Measurements from ENCODE around the gene APOD. TPM values are rescaled to one million over a fixed set of nuclear protein-coding genes. Genes with fewer than 3 reads are reported as not detected.
A peak's percentile ranks its signal among the peaks of the same experiment; 100 is the strongest.

The APOD gene
- total RNA-seq, 6 donors from 2014 or later: 29.7 to 120 (median 67.4) TPM

GRCh38 chr3:195587824-195588223, 4.1 kb upstream of the APOD start:
- Histone ChIP-seq H3K36me3 (no peaks in the 10 kb centered on the region), H3K4me1 (peaks cover 9 to 23% (median 15%) of the 10 kb centered on the region in 4 donors), H3K9me3 (no peaks in the 10 kb centered on the region), H3K27ac (no peak overlapping the region), H3K27me3 (no peaks in the 10 kb centered on the region), H3K4me3 (no peak overlapping the region)
- ATAC-seq (ENCODE audit: low FRiP score in 2 of 2) (no peak), DNase-seq (no peak)
- WGBS, 2 donors: 73 to 85% methylated on average over 5 of the region's 5 CpGs
- TF ChIP-seq POLR2A (IDR thresholded peaks at IDR 0.05) (no peak), CTCF (IDR thresholded peaks at IDR 0.05) (no peak), POLR2AphosphoS5 (IDR thresholded peaks at IDR 0.05) (no peak), EP300 (IDR thresholded peaks at IDR 0.05) (no peak)

GRCh38 chr3:195587406-195587805, 3.7 kb upstream of the APOD start:
- Histone ChIP-seq H3K9me3 (no peaks in the 10 kb centered on the region), H3K27me3 (no peaks in the 10 kb centered on the region), H3K27ac (no peak overlapping the region), H3K4me3 (no peak overlapping the region), H3K4me1 (peaks cover 9 to 23% (median 15%) of the 10 kb centered on the region in 4 donors), H3K36me3 (no peaks in the 10 kb centered on the region)
- ATAC-seq (ENCODE audit: low FRiP score in 2 of 2) (no peak), DNase-seq (no peak)
- TF ChIP-seq POLR2A (IDR thresholded peaks at IDR 0.05): no peak
- TF ChIP-seq CTCF (IDR thresholded peaks at IDR 0.05): no peak
- no peak for TF ChIP-seq POLR2AphosphoS5 (IDR thresholded peaks at IDR 0.05)
- no peak for TF ChIP-seq EP300 (IDR thresholded peaks at IDR 0.05)
- 68 to 80% methylated on average over 4 of the region's 4 CpGs for WGBS, 2 donors

- no peak for ATAC-seq (ENCODE audit: low FRiP score in 2 of 2)
- 59 to 73% methylated on average over 4 of the region's 4 CpGs for WGBS, 2 donors
- H3K9me3 ChIP-seq: no peaks in the 10 kb centered on the region
- H3K27me3 ChIP-seq: no peaks in the 10 kb centered on the region
- H3K4me1 ChIP-seq: peaks cover 9 to 17% (median 15%) of the 10 kb centered on the region in 4 donors
- peak overlapping the region; percentile 10 to 57 (median 34) for H3K27ac ChIP-seq
- TF ChIP-seq POLR2A (IDR thresholded peaks at IDR 0.05): no peak
- TF ChIP-seq POLR2AphosphoS5 (IDR thresholded peaks at IDR 0.05): no peak
- TF ChIP-seq CTCF (IDR thresholded peaks at IDR 0.05): no peak
- no peak for TF ChIP-seq EP300 (IDR thresholded peaks at IDR 0.05)
- peak overlapping the region in 1 of 4 donors; percentile 26 for H3K4me3 ChIP-seq
- DNase-seq: no peak
- H3K36me3 ChIP-seq: no peaks in the 10 kb centered on the region
Observed at GRCh38 chr3:195584543-195584870, 767 bp upstream of the APOD start.

- 81 to 88% methylated on average over 9 of the region's 9 CpGs for WGBS, 2 donors
Observed at GRCh38 chr3:195582947-195583346, 793 bp downstream of the APOD start.

More at GRCh38 chr3:195582947-195583346, 793 bp downstream of the APOD start:
- peak overlapping the region in 2 of 4 donors; percentile 26 to 30 for H3K4me3 ChIP-seq
- TF ChIP-seq EP300 (IDR thresholded peaks at IDR 0.05): no peak
- no peak for TF ChIP-seq POLR2A (IDR thresholded peaks at IDR 0.05)
- TF ChIP-seq CTCF (IDR thresholded peaks at IDR 0.05): no peak
- TF ChIP-seq POLR2AphosphoS5 (IDR thresholded peaks at IDR 0.05): no peak
- H3K9me3 ChIP-seq: no peaks in the 10 kb centered on the region
- DNase-seq (no peak), ATAC-seq (ENCODE audit: low FRiP score in 2 of 2) (no peak)
- H3K27me3 ChIP-seq: no peaks in the 10 kb centered on the region
- no peak overlapping the region for H3K27ac ChIP-seq
- H3K36me3 ChIP-seq: no peaks in the 10 kb centered on the region
- H3K4me1 ChIP-seq: peaks cover 9 to 17% (median 15%) of the 10 kb centered on the region in 4 donors
